BE2C (cell line): ENCODE data around the gene TMEM158.
A peak's percentile ranks its signal among the peaks of the same experiment; 100 is the strongest.

Source experiments
- DNase-seq: peaks from one replicate; pipeline ENCODE4 v3.0.0-alpha.2; 2020
- H3K27me3 ChIP-seq: fragments of 250-450 bp; sonication (Bioruptor Pico); 2 replicates; pipeline ENCODE4 v1.5.1; 2020; ENCODE audit warnings: mild to moderate bottlenecking
- H3K36me3 ChIP-seq: fragments of 250-450 bp; sonication (Bioruptor Pico); 2 replicates; pipeline ENCODE4 v1.5.1; 2020; ENCODE audit warnings: mild to moderate bottlenecking
- H3K4me1 ChIP-seq: fragments of 250-450 bp; sonication (Bioruptor Pico); 2 replicates; pipeline ENCODE4 v1.5.1; 2020
- H3K4me3 ChIP-seq: 2 replicates; pipeline ENCODE4 v1.5.1; 2011; ENCODE audit warnings: low read depth, low read length
- H3K9me3 ChIP-seq: fragments of 250-450 bp; sonication (Bioruptor Pico); 2 replicates; pipeline ENCODE4 v1.5.1; 2020
- TF ChIP-seq, protein P1 (sequence below): IDR thresholded peaks from 2 replicates; pipeline ENCODE4 v1.5.1; 2012; ENCODE audit warnings: mild to moderate bottlenecking, low read depth, low read length

The TMEM158 gene

DNA sequence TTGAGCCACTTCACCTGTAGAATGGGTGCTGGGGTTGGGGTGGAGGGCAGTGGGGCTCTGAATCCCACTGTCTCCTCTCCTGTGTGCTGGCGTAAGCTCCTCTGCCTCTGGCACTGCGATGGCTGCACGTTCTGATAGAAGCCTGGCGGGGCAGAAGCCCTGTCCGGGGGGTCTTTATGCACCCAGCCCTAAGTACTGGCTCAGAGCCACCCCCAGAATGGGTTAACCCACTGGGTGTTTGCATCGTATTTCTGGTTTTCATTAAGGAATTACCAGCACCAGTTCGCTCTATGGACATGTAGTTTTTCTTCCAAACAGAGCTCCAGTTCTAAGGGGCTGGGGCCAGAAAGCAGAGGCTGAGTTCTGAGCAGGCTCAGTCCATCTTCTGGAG is 42.2 kb downstream of the TMEM158 start:
- DNase-seq, result no peak
- TF ChIP-seq, protein P1, sequence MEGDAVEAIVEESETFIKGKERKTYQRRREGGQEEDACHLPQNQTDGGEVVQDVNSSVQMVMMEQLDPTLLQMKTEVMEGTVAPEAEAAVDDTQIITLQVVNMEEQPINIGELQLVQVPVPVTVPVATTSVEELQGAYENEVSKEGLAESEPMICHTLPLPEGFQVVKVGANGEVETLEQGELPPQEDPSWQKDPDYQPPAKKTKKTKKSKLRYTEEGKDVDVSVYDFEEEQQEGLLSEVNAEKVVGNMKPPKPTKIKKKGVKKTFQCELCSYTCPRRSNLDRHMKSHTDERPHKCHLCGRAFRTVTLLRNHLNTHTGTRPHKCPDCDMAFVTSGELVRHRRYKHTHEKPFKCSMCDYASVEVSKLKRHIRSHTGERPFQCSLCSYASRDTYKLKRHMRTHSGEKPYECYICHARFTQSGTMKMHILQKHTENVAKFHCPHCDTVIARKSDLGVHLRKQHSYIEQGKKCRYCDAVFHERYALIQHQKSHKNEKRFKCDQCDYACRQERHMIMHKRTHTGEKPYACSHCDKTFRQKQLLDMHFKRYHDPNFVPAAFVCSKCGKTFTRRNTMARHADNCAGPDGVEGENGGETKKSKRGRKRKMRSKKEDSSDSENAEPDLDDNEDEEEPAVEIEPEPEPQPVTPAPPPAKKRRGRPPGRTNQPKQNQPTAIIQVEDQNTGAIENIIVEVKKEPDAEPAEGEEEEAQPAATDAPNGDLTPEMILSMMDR, result no peak
- H3K9me3 ChIP-seq, result no peaks in the 10 kb centered on the region
- H3K4me1 ChIP-seq, result no peaks in the 10 kb centered on the region
- no peak overlapping the region for H3K4me3 ChIP-seq
- H3K36me3 ChIP-seq, result no peaks in the 10 kb centered on the region
- H3K27me3 ChIP-seq, result no peaks in the 10 kb centered on the region

DNA sequence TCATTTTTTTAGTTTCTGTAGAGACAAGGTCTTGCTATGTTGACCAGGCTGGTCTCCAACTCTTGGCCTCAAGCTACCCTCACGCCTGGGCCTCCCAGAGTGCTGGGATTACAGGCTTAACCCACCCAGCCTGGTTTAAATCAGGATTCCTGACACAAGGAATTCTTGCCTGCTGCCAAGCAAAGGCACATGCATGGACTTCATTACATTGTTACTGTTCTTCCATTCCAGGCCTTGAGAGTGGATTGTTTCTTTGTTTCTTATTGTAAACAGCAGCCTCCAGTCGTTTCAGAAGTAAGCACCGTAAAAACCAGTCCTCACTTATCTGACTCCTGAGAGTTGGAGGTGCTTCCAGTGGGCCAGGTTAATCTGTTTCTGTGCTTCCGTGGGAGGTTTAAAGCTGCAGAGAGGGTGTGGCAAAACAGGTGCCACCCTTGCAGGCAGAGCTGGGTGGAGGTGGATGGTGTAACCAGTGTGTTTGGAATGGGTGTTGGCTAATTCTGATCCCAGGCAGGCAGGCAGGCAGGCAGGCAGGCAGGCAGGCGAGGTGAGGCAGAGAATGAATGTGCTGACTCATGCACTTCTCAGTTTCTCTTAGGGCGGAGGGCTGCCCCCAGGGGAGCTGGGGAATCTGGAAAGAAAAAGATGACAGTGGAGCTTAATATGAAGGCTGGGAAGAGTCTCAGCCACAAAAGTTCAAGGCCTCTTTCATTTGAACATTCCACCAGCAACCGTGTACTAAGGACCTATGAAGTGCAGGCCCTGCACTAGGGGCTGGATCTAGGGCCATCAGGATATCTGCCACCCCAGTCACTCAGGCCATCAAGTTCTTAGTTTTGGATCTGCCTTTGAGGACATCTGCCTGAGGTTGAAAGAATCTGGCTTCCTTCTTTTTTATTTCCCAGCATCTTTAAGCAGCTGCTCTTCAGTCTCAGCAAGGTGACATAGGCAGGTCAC is 42.9 kb downstream of the TMEM158 start:
- H3K9me3 ChIP-seq, result no peaks in the 10 kb centered on the region
- no peaks in the 10 kb centered on the region for H3K27me3 ChIP-seq
- no peak overlapping the region for H3K4me3 ChIP-seq
- DNase-seq, result no peak
- TF ChIP-seq, protein P1, result no peak
- no peaks in the 10 kb centered on the region for H3K36me3 ChIP-seq
- no peaks in the 10 kb centered on the region for H3K4me1 ChIP-seq

DNA sequence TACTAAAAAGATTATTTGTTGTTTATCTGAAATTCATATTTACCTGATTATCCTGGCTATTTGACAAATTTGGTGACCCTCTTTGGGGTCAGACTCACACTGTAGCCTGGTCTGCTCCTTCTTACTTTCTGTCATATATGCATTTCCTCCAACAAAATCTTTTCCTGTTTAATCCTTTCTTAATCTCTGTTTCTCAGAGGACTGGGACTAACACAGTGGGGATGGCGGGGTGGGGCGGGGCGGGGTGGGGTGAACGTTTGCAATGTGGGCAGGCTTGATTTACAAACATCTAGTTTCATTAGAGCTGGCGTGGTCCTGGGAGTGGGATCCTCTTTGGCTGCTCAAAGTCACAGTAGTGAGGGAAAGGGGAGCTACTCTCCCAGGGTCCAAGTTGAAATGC is 44.6 kb downstream of the TMEM158 start:
- no peak for DNase-seq
- Histone ChIP-seq H3K4me1 (no peaks in the 10 kb centered on the region), H3K36me3 (no peaks in the 10 kb centered on the region), H3K27me3 (no peaks in the 10 kb centered on the region), H3K9me3 (no peaks in the 10 kb centered on the region), H3K4me3 (no peak overlapping the region)
- TF ChIP-seq, protein P1, result no peak

DNA sequence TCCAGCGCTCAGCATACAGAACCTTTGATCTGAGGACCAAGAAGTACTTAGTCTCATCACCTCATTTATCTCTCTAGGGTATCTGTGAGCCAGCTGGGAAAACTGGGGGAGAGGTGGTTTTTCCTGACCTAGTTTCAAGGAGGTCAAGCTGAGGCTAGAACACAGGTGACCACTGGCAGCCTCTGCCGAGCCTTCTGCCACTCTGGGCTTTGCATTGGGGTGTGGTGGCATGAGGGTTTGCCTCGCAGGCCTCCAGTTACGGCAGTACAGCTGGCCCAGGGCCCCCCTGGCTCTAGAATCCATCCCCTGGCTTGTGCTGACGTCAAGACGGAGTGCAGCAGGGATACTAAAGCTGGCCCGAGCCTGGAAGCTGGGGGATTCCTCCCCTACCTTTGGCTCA is 45.2 kb downstream of the TMEM158 start:
- no peak overlapping the region for H3K4me3 ChIP-seq
- H3K36me3 ChIP-seq, result no peaks in the 10 kb centered on the region
- H3K4me1 ChIP-seq, result no peaks in the 10 kb centered on the region
- no peaks in the 10 kb centered on the region for H3K27me3 ChIP-seq
- no peak for DNase-seq
- no peaks in the 10 kb centered on the region for H3K9me3 ChIP-seq
- TF ChIP-seq, protein P1, result no peak

DNA sequence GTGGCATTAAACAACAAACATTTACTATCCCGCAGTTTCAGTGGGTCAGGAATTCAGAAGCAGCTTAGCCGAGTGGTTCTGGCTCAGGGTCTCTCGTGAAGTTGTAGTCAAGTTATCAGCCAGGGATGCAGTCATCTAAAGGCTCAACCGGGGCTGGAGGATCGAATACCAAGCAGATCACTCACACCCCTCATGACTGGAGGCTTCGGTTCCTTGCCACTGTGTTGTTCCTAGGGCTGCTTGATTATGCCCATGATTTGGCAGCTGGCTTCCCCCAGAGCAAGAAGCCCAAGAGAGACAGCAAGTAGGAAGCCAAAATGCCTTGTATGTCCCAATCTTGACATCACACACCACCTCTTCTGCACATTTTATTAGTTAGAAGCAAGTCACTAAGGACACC is 46.0 kb downstream of the TMEM158 start:
- no peaks in the 10 kb centered on the region for H3K4me1 ChIP-seq
- DNase-seq, result no peak
- TF ChIP-seq, protein P1, result no peak

DNA sequence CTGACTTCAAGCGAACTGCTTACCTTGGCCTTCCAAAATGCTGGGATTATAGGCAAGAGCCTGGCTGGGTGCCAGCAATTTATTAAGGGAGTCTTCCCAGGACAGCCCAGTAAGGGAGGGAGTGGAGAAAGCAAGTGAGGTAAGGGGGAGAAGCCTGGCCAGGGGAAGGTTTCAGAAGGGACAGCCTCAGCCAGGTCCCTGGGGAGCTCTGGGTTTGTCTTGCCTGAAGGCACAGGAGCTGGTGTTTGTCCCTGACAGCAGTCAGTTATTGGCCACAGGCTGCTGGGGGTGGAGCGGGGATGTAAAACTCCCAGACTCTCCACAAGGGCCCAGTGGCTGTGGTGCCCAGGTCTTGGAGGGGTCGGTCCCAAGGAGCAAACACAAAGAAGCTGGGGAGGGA is 46.9 kb downstream of the TMEM158 start:
- no peaks in the 10 kb centered on the region for H3K4me1 ChIP-seq
- H3K9me3 ChIP-seq, result no peaks in the 10 kb centered on the region
- peak; percentile 64 for DNase-seq
- no peaks in the 10 kb centered on the region for H3K36me3 ChIP-seq
- H3K4me3 ChIP-seq, result no peak overlapping the region
- TF ChIP-seq, protein P1, result no peak
- H3K27me3 ChIP-seq, result no peaks in the 10 kb centered on the region

More for the DNA sequence above, 46.0 kb downstream of the TMEM158 start:
- Histone ChIP-seq H3K9me3 (no peaks in the 10 kb centered on the region), H3K27me3 (no peaks in the 10 kb centered on the region), H3K36me3 (no peaks in the 10 kb centered on the region), H3K4me3 (no peak overlapping the region)
